ENCODE results near the gene IGFBP5. TPM values are rescaled to one million over a fixed set of nuclear protein-coding genes. Genes with fewer than 3 reads are reported as not detected.

Gene IGFBP5
- total and polyA plus RNA-seq, 10 of the 15 experiments (the other 5 are each of a cell fraction or from before 2014, with no cell fraction given): 2.8 TPM; not detected in 9

DNA sequence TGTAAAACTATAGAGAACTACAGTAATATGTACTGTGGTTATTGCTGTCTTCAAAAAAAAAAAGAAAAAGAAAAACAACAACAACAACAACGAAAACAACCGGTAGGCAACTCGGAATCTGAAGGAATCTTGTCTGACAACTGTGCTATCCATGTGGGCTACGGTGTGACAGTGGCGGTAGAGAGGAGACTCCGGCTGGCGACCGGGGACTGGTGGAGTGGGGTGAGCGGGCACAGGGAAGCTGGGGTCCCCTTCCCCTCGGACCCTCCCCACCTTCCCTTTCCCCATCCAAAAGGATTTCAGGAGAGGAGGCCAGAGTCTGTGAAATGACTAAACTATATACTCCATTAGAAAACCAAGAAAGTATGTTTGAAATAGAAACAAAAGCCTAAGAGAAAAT is 22.9 kb downstream of the IGFBP5 start (continued):
- no peak for TF ChIP-seq SMARCA5 (IDR thresholded peaks at IDR 0.05)
- TF ChIP-seq WRNIP1 (IDR thresholded peaks at IDR 0.05; ENCODE audit: borderline replicate concordance, low read depth, low read length): no peak

DNA sequence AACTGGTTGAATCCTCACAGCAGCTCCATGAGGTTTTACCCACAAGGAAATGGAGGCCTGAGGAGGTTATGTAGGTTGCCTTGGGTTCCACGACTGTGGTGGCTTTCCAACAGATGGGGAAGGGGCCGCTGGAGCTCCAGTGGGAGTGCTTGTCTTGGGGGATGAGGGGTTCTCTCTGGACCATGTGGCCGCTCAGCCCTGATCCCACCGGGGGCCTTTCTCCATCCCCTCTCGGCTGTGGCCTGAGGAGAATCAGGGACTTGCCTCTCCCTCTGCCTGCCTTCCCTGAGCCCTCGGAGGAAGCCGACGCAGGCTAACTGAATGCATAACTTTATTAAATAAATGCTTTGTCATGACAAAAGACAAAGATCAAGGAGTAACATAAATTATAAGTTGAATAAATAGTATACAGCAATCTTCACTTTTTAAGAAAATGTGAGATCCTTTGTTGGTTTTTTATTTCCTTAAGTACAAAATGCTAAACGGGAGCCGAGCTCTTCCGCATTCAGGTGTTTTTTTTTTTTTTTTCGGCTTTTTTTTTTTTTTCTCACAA is 23.5 kb downstream of the IGFBP5 start:
- Histone ChIP-seq H3K27ac (ENCODE audit: control insufficient read depth, insufficient read depth) (no peak overlapping the region), H3K36me3 (ENCODE audit: control insufficient read depth in 2 of 2, insufficient read depth in 2 of 2, low read length in 1 of 2) (no peaks in the 10 kb centered on the region), H3K9ac (ENCODE audit: control insufficient read depth, insufficient read depth, low read length) (no peak overlapping the region), H3K27me3 (replicated peaks in 1 of 2; ENCODE audit: control insufficient read depth in 2 of 2, insufficient read depth in 2 of 2, low read length in 1 of 2) (peaks cover 2 to 5% of the 10 kb centered on the region in 2 experiments), H3K4me3 (no peak overlapping the region), H2AFZ (ENCODE audit: control insufficient read depth, low read depth, low read length) (no peak overlapping the region), H3K79me2 (ENCODE audit: control insufficient read depth, insufficient read depth, low read length) (no peaks in the 10 kb centered on the region), H4K20me1 (ENCODE audit: control insufficient read depth, insufficient read depth) (no peaks in the 10 kb centered on the region), H3K9me3 (replicated peaks; ENCODE audit: control insufficient read depth, insufficient read depth, low read length) (no peaks in the 10 kb centered on the region), H3K4me1 (ENCODE audit: control insufficient read depth, insufficient read depth, low read length) (no peaks in the 10 kb centered on the region), H3K4me2 (ENCODE audit: control insufficient read depth, insufficient read depth) (no peak overlapping the region)
- 59% methylated on average over 12 of the region's 12 CpGs for WGBS (ENCODE audit: insufficient coverage, insufficient replicate concordance, low lambda C conversion rate, missing lambda C conversion rate)
- intact Hi-C loops (cut with micrococcal nuclease; ENCODE audit: unreplicated experiment) (no loop called here), in situ Hi-C loops (cut with MboI) (no loop called here)
- no TSS peak for BruUV-seq (replicated peaks)
- ChIA-PET SMC1A (ENCODE audit: uncharacterized antibody, unreplicated experiment) (interaction anchor here (1.0 kb wide), 1 partner anchor 153 kb away, joined by 3 read pairs; no protein-coding TSS in a partner anchor), POLR2A (no interaction called here), CTCF (interaction anchor here (14.2 kb wide), 1 partner anchor 149 kb away, joined by 475 read pairs; no protein-coding TSS in a partner anchor), RAD21 (ENCODE audit: unreplicated experiment) (interaction anchor here (0.7 kb wide), 1 partner anchor 147 kb away, joined by 3 read pairs; no protein-coding TSS in a partner anchor)
- FAIRE-seq: no peak
- no peak for ATAC-seq
- DNase-seq (ENCODE audit: low read depth, low spot score): no peak
- no peak for TF ChIP-seq TBL1XR1 (IDR thresholded peaks at IDR 0.05; ENCODE audit: low read depth, low read length)
- TF ChIP-seq STAT3 (IDR thresholded peaks at IDR 0.05; ENCODE audit: low read depth, low read length): no peak
- TF ChIP-seq ETV6 (conservative IDR thresholded peaks at IDR 0.05 in 1 of 2, IDR thresholded peaks at IDR 0.05 in 1 of 2; ENCODE audit: borderline replicate concordance in 1 of 2, low read depth in 1 of 2): no peak
- TF ChIP-seq CHD2 (IDR thresholded peaks at IDR 0.05; ENCODE audit: borderline replicate concordance, low read depth, low read length): no peak
- TF ChIP-seq, protein P1, sequence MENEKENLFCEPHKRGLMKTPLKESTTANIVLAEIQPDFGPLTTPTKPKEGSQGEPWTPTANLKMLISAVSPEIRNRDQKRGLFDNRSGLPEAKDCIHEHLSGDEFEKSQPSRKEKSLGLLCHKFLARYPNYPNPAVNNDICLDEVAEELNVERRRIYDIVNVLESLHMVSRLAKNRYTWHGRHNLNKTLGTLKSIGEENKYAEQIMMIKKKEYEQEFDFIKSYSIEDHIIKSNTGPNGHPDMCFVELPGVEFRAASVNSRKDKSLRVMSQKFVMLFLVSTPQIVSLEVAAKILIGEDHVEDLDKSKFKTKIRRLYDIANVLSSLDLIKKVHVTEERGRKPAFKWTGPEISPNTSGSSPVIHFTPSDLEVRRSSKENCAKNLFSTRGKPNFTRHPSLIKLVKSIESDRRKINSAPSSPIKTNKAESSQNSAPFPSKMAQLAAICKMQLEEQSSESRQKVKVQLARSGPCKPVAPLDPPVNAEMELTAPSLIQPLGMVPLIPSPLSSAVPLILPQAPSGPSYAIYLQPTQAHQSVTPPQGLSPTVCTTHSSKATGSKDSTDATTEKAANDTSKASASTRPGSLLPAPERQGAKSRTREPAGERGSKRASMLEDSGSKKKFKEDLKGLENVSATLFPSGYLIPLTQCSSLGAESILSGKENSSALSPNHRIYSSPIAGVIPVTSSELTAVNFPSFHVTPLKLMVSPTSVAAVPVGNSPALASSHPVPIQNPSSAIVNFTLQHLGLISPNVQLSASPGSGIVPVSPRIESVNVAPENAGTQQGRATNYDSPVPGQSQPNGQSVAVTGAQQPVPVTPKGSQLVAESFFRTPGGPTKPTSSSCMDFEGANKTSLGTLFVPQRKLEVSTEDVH (IDR thresholded peaks at IDR 0.05; ENCODE audit: low read depth, partially characterized antibody): no peak
- TF ChIP-seq SPI1 (IDR thresholded peaks at IDR 0.05; ENCODE audit: borderline replicate concordance, insufficient read depth, low read depth, low read length): no peak
- TF ChIP-seq ZNF207 (IDR thresholded peaks at IDR 0.05; ENCODE audit: borderline replicate concordance): no peak
- TF ChIP-seq NR2C1 (IDR thresholded peaks at IDR 0.05): no peak
- TF ChIP-seq, protein P2, sequence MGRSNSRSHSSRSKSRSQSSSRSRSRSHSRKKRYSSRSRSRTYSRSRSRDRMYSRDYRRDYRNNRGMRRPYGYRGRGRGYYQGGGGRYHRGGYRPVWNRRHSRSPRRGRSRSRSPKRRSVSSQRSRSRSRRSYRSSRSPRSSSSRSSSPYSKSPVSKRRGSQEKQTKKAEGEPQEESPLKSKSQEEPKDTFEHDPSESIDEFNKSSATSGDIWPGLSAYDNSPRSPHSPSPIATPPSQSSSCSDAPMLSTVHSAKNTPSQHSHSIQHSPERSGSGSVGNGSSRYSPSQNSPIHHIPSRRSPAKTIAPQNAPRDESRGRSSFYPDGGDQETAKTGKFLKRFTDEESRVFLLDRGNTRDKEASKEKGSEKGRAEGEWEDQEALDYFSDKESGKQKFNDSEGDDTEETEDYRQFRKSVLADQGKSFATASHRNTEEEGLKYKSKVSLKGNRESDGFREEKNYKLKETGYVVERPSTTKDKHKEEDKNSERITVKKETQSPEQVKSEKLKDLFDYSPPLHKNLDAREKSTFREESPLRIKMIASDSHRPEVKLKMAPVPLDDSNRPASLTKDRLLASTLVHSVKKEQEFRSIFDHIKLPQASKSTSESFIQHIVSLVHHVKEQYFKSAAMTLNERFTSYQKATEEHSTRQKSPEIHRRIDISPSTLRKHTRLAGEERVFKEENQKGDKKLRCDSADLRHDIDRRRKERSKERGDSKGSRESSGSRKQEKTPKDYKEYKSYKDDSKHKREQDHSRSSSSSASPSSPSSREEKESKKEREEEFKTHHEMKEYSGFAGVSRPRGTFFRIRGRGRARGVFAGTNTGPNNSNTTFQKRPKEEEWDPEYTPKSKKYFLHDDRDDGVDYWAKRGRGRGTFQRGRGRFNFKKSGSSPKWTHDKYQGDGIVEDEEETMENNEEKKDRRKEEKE (IDR thresholded peaks at IDR 0.05): no peak
- no peak for TF ChIP-seq POLR2AphosphoS5 (IDR thresholded peaks at IDR 0.05; ENCODE audit: low read length)
- no peak for TF ChIP-seq IKZF1 (conservative IDR thresholded peaks at IDR 0.05)
- no peak for TF ChIP-seq MTA3 (IDR thresholded peaks at IDR 0.05; ENCODE audit: borderline replicate concordance, low read length)
- TF ChIP-seq CREM (IDR thresholded peaks at IDR 0.05; ENCODE audit: low read depth): no peak
- TF ChIP-seq POLR2A (IDR thresholded peaks at IDR 0.05; ENCODE audit: low read depth, low read length): no peak
- TF ChIP-seq SIX5 (IDR thresholded peaks at IDR 0.05; ENCODE audit: low read depth, low read length, severe bottlenecking): no peak
- no peak for TF ChIP-seq DPF2 (IDR thresholded peaks at IDR 0.05)
- TF ChIP-seq GABPA (IDR thresholded peaks at IDR 0.05; ENCODE audit: low read depth): no peak
- no peak for TF ChIP-seq NR2F1 (conservative IDR thresholded peaks at IDR 0.05)

All from GM12878 (cell line).